ENCODE measurements around the gene NBAS.
"Not testable (repeated sequence)": the region's sequence is repeated elsewhere in the genome, so short reads cannot be mapped to it uniquely, and the experiment has no call there.

NBAS gene

DNA sequence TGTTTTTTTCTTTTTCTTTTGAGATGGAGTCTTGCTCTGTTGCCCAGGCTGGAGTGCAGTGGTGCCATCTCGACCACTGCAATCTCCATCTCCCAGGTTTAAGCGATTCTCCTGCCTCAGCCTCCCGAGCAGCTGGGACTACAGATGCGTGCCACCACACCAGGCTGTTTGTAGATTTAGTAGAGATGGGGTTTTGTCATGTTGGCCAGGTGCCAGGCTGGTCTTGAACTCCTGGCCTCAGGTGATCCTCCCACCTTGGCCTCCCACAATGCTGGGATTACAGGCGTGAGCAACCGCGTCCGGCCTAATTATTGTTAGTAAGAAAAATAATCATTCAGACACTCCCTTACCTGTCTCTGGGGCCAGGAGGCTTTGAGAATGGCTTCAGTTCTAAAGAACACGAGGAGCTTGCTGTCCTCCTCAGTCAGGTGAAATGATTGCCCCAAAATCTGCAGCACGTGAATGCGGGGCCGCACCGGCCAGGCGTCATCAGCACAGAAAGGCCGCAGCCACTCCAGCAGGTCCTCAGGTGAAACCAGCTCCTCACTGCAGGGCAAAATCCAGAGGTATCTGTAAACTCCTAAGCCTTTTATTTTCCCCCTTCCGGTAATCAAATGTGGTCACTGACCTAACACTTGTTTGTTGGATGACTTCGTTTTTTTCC lies 342.6 kb downstream of the NBAS start:
- no peak for DNase-seq (ENCODE audit: low read depth in 2 of 2)

DNA sequence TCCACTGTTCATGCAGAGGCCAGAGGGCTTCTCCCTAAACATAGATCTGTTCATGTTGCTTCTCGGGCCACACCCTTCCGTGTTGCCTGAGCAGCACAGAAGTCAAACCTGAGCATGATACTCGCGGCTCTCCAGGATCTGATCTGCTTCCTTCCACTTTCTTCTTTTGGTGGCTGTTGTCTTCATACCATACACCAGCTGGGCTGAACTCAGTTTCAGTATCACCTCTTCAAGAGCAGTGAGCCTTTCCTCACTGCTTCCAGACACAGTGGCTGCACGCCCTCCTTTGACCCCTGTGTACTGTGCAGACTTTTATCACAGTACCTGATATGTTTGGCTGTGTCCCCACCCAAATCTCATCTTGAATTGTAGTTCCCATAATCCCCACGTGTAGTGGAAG lies 348.9 kb downstream of the NBAS start:
- DNase-seq (ENCODE audit: low read depth in 2 of 2), result no peak

DNA sequence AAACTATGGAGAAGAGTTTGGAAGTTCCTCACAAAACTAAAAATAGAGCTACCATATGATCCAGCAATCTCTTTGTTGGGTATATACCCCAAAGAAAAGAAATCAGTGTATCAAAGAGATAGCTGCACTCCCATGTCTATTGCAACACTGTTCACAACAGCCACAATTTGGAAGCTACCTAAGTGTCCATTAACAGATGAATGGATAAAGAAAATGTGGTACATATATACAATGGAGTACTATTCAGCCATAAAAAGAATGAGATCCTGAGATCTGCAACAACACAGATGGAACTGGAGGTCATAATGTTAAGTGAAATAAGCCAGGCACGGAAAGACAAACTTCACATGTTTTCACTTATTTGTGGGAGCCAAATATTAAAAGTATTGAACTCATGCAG lies 350.6 kb downstream of the NBAS start:
- not testable (repeated sequence) for DNase-seq (ENCODE audit: low read depth in 2 of 2)

DNA sequence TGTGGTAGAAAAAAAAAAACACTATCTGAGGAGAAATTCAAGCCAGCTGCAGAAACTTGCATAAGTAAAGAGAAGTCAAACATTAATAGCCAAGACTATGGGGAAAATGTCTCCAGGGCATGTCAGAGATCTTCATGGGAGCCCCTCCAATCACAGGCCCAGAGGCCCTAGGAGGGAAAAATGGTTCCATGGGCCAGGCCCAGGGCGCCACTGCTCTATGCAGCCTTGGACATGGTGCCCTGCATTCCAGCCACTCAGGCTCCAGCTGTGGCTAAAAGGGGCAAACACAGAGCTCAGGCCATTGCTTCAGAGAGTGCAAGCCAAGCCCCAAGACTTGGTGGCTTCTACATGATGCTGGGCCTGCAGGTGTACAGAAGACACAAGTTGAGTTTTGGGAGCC lies 354.7 kb downstream of the NBAS start:
- no peak for DNase-seq (ENCODE audit: low read depth in 2 of 2)

DNA sequence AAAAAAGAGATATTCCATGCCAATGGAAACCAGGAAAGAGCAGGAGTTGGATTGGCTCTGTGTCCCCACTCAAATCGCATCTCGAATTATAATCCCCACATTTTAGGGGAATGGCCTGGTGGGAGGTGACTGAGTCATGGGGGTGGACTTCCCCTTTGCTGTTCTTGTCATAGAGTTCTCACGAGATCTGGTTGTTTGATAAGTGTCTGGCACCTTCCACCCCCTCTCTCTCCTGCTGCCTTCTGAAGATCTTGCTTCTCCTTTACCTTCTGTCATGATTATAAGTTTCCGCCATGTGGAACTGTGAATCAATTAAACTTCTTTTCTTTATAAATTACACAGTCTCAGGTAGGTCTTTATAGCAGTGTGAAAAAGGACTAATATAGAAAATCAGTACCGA lies 355.6 kb downstream of the NBAS start:
- DNase-seq (ENCODE audit: low read depth in 2 of 2), result no peak

DNA sequence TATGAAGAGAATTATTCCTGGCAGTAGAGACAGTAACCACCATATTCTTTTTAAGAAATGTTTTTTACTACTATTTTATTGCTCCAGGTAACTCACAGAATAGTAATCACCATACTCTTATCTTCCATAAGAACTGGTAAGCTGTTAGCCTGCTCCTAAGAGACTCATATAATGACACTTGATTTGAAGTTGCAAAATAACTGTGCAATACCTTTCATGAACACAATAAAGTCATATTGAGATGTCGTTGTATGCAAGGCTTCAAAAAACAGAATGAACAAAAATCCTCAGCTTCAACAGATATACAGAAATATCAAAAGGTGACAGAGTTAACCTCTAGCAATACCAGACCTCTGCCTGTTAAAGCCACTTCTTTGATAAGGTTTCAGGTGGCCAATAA lies 360.1 kb downstream of the NBAS start:
- DNase-seq (ENCODE audit: low read depth in 2 of 2), result no peak

DNA sequence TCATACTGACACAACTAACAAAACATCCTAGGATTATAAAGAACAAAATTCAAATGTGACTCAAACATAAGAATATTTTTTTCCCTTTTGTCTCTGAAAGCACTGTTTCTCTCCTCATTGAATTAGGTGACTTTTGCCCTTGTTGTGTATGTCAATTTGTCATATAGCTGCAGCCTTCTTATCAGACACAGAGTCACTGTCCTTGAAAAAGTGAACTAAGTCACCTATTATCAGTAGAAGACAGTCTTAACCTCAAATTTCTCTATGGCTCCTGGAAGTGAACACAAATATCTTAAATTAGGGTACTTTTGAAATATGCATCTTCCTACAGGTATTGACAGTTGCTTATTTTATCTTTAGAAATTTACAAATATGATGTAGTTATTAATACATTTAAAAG lies 360.6 kb downstream of the NBAS start:
- no peak for DNase-seq (ENCODE audit: low read depth in 2 of 2)

DNA sequence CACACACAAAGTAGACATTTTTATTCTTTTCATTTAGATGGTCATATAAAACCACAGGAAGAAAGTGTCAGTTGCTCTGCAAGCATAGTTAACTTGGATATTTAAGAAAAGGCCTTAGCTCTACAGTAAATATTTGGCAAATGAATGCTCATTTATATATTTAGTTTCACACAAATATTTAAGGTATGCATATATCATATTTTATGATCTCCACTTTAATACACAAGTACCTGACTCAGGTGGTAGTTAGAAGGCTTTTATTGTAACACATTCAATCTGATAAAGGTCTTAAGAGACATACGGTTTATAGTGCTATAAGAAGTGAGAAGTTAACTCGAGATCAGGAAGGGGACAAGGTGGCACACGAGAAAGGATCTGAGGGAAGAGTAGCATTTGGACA lies 363.1 kb downstream of the NBAS start:
- DNase-seq (ENCODE audit: low read depth in 2 of 2), result no peak

DNA sequence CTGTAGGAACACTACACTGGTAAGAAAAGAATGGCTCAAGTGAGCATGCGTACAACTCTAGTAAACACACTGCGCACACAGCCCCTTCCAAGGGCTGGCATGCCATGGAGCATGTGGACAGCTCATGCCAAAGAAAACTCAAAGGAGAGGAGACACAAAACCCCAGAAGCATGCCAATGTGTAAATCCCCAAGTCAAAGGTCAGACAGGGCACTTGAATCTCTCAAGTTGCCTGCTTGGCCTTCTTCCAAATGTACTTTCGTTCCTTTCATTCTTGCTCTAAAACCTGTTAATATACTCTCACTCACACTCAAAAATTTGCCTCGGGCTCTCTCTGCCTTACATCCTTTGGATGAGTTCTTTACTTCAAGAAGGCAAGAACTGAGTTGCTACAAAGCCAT lies 365.3 kb downstream of the NBAS start:
- DNase-seq (ENCODE audit: low read depth in 2 of 2), result no peak

DNA sequence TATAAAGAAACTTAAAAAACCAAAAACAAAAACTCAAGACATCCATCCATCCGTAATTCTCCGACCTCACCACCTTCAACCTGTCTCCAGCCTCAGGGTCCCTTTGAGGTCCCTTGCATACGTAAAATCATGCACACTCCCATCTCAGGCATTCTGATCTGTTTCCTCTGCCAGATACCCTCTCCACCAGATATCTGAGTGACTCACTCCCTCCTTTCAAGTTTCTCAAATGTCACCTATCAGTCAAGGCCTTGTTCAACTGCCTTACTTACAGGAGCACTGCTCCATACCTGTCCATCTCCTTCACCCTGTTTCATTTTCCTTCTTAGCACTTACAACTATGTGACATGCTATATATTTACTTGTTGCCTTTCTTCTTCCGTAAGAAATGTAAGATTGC lies 369.3 kb downstream of the NBAS start:
- no peak for DNase-seq (ENCODE audit: low read depth in 2 of 2)

DNA sequence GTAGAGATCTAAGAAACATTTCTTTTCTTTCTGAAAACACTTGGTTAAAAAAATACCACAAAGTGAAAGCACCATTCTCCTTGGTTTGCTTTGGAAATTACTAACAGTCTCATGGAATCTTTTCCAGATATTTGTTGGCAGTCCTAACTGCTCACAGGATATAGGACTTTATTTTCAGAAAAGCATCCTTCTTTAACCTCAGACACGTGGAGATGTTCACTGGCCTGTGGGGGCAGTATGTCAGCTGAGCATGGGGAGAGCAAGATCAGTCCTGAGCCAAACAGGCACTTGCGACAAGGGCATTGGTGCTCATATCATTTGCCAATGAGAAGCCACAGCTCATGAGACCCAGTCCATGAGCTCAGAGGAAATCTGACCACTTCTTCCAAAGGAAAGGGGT lies 371.9 kb downstream of the NBAS start:
- no peak for DNase-seq (ENCODE audit: low read depth in 2 of 2)

DNA sequence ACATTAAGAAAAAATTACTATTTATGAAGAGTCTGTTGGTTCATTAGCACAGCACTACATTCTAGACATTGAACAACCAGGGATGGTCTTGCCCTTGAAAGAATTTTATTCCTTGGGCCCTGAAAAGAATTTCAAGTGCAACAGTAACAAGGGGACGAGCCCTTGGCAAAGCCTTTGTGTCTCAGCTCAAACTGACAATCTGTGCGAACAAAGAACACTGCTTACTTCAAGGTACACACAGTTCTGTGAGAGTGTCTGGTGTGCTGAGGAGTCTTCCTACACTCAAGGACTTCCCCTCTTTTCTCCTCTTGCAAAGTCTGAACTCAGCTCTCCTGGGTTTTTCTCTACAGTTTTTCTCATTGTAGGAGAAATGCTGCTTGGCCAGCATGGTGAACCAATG lies 373.4 kb downstream of the NBAS start:
- no peak for DNase-seq (ENCODE audit: low read depth in 2 of 2)

DNA sequence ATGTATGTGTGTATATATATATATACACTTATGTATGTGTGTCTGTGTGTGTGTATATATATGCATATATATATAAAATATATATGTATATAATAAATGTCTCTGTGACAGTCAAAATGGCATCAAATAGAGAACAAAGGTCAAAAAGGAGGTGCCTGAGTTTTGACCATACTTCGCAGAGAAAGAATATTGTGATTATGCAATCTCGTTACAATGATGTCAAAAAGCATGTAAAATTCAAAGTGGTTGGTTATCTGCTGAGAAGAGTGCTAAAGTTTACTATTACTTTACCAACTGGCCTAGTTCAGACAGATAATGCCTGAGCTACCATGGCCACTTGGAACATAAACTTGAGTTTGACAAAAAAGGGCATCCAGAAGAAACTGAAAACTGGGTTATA lies 375.0 kb downstream of the NBAS start:
- no peak for DNase-seq (ENCODE audit: low read depth in 2 of 2)

DNA sequence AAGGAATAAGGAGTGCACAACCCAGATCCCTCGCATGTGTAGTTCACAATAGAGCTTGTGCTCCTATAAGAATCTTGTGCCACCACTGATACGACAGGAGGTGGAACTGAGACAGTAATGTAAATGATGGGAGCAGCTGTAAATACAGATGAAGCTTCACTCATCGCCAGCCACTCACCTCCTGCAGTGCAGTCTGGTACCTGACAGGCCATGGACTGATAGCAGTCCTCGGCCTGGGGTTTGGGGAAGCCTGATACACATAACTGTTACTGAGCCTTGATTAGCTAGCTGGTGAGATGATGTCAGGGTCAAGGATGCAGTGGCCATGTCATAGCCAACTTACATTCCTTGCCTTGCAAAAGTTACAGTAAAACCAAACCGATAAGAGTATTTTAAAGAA lies 376.6 kb downstream of the NBAS start:
- DNase-seq (ENCODE audit: low read depth in 2 of 2), result no peak

DNA sequence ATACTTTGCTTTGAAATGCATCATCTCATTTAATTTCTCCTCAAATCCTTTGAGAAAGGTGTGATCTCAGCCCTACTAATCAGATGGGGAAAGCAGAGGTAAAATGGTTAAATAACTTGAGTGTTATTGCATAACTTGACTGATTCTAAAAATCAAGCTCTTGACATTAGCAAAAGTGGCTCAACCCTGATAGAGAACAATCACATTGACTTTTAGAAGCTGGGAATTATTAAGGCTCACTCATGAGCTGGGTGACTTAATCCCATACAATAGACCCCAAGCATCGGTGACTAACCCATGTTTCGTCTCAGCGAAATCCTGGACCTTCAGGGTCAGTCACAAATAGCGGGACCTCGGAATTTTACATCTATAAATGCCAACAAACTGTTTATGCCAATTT lies 378.9 kb downstream of the NBAS start:
- DNase-seq (ENCODE audit: low read depth in 2 of 2), result no peak

DNA sequence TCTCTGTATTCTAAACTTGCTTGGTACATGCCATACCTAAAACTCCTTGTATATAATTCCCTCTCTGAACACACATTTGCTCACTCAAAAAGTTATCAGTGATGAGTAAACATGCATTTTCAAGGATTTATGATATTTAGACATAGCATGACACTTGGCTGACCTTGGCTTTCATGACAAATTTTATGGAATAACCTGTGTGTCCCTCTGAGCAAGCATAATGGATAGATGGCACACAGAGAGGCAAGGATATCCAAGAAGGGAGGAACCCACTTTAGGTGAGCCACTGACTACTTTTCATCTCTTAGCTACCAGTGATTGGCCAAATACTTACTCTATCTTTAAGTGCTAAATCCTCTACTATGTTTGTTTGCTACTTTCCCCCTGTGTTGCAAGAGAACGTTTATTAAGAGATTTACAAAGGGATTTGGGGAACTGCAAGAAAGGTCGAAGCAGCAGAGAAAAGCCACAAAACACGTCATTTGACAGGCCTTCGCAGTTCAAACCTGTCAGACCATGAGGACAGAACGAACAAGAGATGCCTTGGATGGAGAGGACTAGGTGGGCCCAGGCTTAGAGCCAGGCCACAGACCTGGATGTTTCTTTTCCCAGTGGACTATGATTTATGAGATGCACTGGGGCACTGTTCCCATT lies 379.9 kb downstream of the NBAS start:
- DNase-seq (ENCODE audit: low read depth in 2 of 2), result no peak

DNA sequence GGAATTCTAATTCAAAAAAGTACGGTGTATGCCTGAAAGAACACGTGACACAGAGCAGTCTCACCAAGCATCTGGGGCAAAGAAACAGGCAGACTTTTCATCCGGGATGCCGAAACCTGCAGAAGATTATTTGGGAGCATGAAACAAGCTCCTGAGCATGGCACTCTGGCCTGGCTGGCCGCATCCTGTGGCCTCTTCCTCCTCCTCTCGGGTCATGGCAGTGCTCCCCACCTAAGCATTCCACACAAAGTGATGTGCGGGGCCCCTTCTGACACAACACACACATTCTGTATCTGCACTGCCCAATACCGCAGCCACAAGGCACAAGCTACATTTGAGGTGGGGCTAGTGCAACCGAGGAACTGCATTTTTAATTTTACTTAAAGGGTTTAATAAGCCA lies 380.8 kb downstream of the NBAS start:
- DNase-seq (ENCODE audit: low read depth in 2 of 2), result no peak

DNA sequence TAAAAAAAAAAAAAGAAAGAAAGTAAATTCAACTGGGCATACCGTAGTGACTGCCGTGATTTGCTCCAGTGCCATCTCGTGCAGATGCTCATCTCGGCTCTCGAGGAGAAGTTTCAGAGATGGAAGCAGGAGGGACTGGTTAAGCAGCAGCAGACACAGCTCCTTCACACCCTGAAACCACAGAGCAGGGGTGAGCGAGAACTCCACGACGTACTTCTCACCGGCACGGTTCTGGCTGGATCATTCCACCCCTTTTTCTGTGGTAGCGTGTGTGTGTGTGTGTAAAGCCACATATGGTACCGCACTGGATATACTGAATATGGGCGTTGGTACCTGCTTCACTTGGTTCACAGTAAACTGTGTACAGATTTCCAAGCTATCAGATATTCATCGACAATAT lies 382.2 kb downstream of the NBAS start:
- no peak for DNase-seq (ENCODE audit: low read depth in 2 of 2)

DNA sequence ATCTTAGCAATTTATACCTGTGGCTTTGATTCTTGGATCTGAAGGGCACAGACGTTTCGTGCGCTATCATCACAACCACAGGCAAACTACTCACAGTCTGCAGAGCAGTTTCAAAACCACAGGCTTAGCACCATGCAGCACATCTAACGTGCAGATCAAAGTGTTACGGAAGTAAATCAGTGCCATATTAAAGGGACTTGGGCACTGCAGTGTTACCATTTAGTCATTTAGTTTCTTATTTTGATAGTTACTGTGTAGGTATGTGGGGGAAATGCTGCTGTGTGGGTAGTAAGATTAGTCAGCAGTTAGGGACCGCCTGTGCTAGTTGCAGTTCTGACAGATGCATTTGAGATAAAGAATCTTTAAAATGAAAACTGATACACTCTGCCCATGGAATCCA lies 384.0 kb downstream of the NBAS start:
- no peak for DNase-seq (ENCODE audit: low read depth in 2 of 2)

DNA sequence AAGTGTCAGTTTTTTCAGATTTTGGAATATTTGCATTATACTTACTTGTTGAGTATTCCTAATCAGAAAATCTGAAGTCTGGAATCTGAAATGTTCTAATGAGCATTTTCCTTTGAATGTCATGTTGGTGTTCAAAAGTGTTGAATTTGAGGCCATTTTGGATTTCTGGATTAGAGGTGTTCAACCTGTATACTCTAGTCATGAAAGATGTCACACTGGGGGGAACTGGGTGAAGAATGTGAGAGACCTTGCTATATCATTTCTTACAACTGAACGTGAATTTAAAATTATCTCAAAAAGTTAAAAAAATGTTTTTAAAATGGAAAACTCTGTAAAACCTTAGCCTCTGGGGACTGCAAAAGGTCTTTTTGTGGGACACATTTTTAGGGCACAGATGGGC lies 384.5 kb downstream of the NBAS start:
- no peak for DNase-seq (ENCODE audit: low read depth in 2 of 2)

DNA sequence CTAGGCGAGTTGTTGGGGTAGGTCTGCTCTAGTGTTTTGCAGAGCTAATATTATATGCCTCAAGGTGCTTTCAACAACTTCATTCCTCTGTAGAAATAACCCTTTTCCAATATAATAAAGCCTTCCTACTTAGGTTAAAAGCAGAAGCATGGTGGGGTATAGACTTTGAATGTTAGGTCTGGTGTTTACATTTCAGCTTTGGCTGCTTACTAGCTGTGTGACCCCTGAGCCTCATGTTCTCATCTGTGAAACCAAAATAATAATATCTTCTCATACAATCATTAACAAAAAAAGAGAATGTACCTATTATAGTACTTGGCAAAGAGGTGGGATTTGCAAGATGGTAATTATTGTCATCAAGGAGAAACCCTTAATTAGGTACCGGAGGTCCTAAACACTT lies 386.6 kb downstream of the NBAS start:
- no peak for DNase-seq (ENCODE audit: low read depth in 2 of 2)

DNA sequence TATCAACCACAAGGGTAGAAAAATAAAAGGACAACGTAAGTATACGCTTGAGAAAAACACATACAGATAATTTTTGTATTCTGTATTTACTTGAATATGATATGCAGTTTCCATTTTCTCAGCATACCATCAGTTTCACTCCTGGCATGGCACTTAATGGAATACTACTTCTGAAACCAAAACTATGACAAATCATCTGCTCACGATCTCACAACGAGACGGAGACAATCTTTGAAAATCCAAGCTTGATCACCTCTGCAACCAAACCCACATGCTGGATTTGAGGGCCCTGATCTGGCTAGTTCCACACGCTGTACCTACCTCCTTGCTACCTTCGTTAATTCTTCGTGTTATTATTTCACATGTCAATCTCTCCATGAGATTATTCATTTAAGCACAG lies 387.6 kb downstream of the NBAS start:
- no peak for DNase-seq (ENCODE audit: low read depth in 2 of 2)

DNA sequence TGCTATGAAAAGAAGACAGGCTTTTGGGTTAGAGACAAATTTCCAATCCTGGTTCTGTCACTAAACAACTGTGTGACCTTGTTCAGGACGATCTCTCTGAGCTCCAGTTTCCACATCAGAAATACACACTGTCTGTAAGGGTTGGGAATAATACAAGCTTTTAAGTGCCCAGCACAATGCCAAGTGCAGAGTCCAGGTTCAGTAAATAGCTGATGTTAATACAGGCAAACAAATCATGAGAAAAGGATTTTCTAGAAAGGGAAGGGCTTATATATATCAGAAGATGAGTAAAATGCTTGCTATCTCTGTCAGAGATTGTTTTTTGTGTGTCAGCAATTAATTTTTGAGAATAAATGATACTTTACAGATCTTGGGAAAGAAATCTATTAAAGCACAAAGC lies 388.3 kb downstream of the NBAS start:
- DNase-seq (ENCODE audit: low read depth in 2 of 2), result no peak
